Measurements from ENCODE around the gene PPID. TPM values are rescaled to one million over a fixed set of nuclear protein-coding genes. Genes with fewer than 3 reads are reported as not detected.

Gene PPID
- total RNA-seq, 1 donor from 2014 or later: 40.8 TPM

GRCh38 chr4:158741326-158742021 lies 18.3 kb upstream of the PPID start:
- no peak overlapping the region for H3K4me3 ChIP-seq (ENCODE audit: low read depth, low read length)
- no peak for TF ChIP-seq CTCF (IDR thresholded peaks at IDR 0.05; ENCODE audit: insufficient read depth, low read length, poor library complexity, severe bottlenecking)
- H3K36me3 ChIP-seq (ENCODE audit: control insufficient read depth, insufficient read depth, low read length): no peaks in the 10 kb centered on the region
- H3K27me3 ChIP-seq (ENCODE audit: control insufficient read depth, insufficient read depth, low read length): no peaks in the 10 kb centered on the region
- no peak for DNase-seq (ENCODE audit: low read depth)

GRCh38 chr4:158739600-158739999 lies 16.4 kb upstream of the PPID start:
- TF ChIP-seq CTCF (IDR thresholded peaks at IDR 0.05; ENCODE audit: insufficient read depth, low read length, poor library complexity, severe bottlenecking): no peak
- DNase-seq (ENCODE audit: low read depth): no peak
- H3K36me3 ChIP-seq (ENCODE audit: control insufficient read depth, insufficient read depth, low read length): no peaks in the 10 kb centered on the region
- H3K4me3 ChIP-seq (ENCODE audit: low read depth, low read length): no peak overlapping the region
- H3K27me3 ChIP-seq (ENCODE audit: control insufficient read depth, insufficient read depth, low read length): no peaks in the 10 kb centered on the region

- no peak for DNase-seq (ENCODE audit: low read depth)
- TF ChIP-seq CTCF (IDR thresholded peaks at IDR 0.05; ENCODE audit: insufficient read depth, low read length, poor library complexity, severe bottlenecking): no peak
- H3K27me3 ChIP-seq (ENCODE audit: control insufficient read depth, insufficient read depth, low read length): no peaks in the 10 kb centered on the region
- H3K36me3 ChIP-seq (ENCODE audit: control insufficient read depth, insufficient read depth, low read length): no peaks in the 10 kb centered on the region
- H3K4me3 ChIP-seq (ENCODE audit: low read depth, low read length): no peak overlapping the region
Observed at GRCh38 chr4:158738866-158739265, 15.7 kb upstream of the PPID start.

GRCh38 chr4:158729716-158730559 lies 6.7 kb upstream of the PPID start:
- Histone ChIP-seq H3K27me3 (ENCODE audit: control insufficient read depth, insufficient read depth, low read length) (no peaks in the 10 kb centered on the region), H3K4me3 (ENCODE audit: low read depth, low read length) (no peak overlapping the region), H3K36me3 (ENCODE audit: control insufficient read depth, insufficient read depth, low read length) (no peaks in the 10 kb centered on the region)
- TF ChIP-seq CTCF (IDR thresholded peaks at IDR 0.05; ENCODE audit: insufficient read depth, low read length, poor library complexity, severe bottlenecking): peak; percentile 91
- peak; percentile 32 for DNase-seq (ENCODE audit: low read depth)

GRCh38 chr4:158728236-158728635 lies 5.0 kb upstream of the PPID start:
- H3K27me3 ChIP-seq (ENCODE audit: control insufficient read depth, insufficient read depth, low read length): no peaks in the 10 kb centered on the region
- H3K36me3 ChIP-seq (ENCODE audit: control insufficient read depth, insufficient read depth, low read length): no peaks in the 10 kb centered on the region
- TF ChIP-seq CTCF (IDR thresholded peaks at IDR 0.05; ENCODE audit: insufficient read depth, low read length, poor library complexity, severe bottlenecking): no peak
- no peak for DNase-seq (ENCODE audit: low read depth)
- no peak overlapping the region for H3K4me3 ChIP-seq (ENCODE audit: low read depth, low read length)
